H1 (cell line): ENCODE results near the gene SS18. TPM values are rescaled to one million over a fixed set of nuclear protein-coding genes. Genes with fewer than 3 reads are reported as not detected.

ENCODE experiments used
- EGR1 ChIP-seq: IDR thresholded peaks from 2 replicates; pipeline ENCODE4 v1.6.1; 2011; ENCODE audit warnings: low read depth, low read length, borderline replicate concordance
- POLR2AphosphoS5 ChIP-seq: IDR thresholded peaks from 2 replicates; pipeline ENCODE4 v1.6.1; 2011; ENCODE audit warnings: low read depth, low read length
- SP2 ChIP-seq: IDR thresholded peaks from 2 replicates; pipeline ENCODE4 v1.6.1; 2012; ENCODE audit warnings: mild to moderate bottlenecking, low read length, inconsistent platforms
- polyA plus RNA-seq, 7 experiments: library from polyadenylated mRNA; depleted of rRNA in 3 of 7; stranded (reverse) in 5 of 7; unstranded in 2 of 7; fragments of >200 nt in 5 of 7; fragments of 200-250 nt in 2 of 7; gene quantifications; 1 replicate in 5 of 7; 2 replicates in 1 of 7; 4 replicates in 1 of 7; pipeline versions ENCODE4 v1.2.1 to v1.2.3, GENCODE V29; 2011 to 2013; ENCODE audit warnings: missing spikeins in 2 of 7, mixed read lengths in 2 of 7
- total RNA-seq: library from RNA; stranded (reverse); fragmentation: NEBNext Ultra II Directional; extraction: Animal tissue kit (Norgen Biotek cat#: 25700); gene quantifications from 2 replicates; pipeline ENCODE4 v1.2.1, GENCODE V29; 2021
- TF ChIP-seq, protein P1 (sequence below): IDR thresholded peaks from 2 replicates; pipeline ENCODE4 v1.6.1; 2012; ENCODE audit warnings: inconsistent platforms

The SS18 gene
- total and polyA plus RNA-seq, 2 of the 8 experiments (the other 6 are each of a cell fraction or from before 2014, with no cell fraction given), result 83.5 to 106 TPM

DNA sequence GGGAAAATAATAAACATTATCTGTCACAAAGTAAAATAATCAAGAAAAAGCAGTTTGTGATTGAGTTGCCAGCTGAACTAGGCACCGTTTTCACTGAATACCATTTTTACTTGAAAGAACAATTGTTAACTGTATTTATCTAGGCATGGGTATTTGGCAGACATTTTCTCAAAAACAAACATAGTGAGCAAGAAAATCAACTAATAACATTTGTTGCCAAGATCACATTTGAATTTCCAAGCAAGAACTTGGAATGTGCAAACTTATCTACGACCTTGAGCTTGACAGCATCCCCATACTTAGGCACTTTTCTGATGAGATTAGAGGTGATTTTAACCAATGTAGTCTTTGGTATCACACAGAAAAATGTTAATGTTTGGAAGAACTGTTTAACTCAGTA, 16.7 kb downstream of the SS18 start (continued):
- TF ChIP-seq, protein P1, sequence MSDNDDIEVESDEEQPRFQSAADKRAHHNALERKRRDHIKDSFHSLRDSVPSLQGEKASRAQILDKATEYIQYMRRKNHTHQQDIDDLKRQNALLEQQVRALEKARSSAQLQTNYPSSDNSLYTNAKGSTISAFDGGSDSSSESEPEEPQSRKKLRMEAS, result no peak
- TF ChIP-seq POLR2AphosphoS5 (no peak), SP2 (no peak), EGR1 (no peak)
